RWPE1 (cell line): Measurements from ENCODE around the gene PDE4B.

ENCODE experiments used
- CTCF ChIA-PET: fragments of 350-600 bp; sonication (Branson Sonifier 250); formaldehyde crosslinking; extraction: SDS; loops from one replicate; lab custom pipeline; 2021; lab: Yijun Ruan, JAX
- POLR2A ChIA-PET: fragments of 400-600 bp; formaldehyde crosslinking; extraction: SDS; loops from one replicate; lab custom pipeline; 2020; ENCODE audit warnings: antibody characterized with exemption; ENCODE audit not compliant: low non-redundant PET; lab: Yijun Ruan, JAX
- DNase-seq: peaks from one replicate; pipeline ENCODE4 v3.0.0; 2012; ENCODE audit warnings: low spot score
- H3K27ac ChIP-seq: fragments of 450-650 bp; 2 replicates; pipeline ENCODE4 v1.5.1; 2017
- TF ChIP-seq, protein P1 (sequence below): fragments of 450-650 bp; conservative IDR thresholded peaks from 2 replicates; pipeline ENCODE4 v1.5.1; 2017; ENCODE audit warnings: low read depth, mild to moderate bottlenecking

Gene PDE4B

DNA sequence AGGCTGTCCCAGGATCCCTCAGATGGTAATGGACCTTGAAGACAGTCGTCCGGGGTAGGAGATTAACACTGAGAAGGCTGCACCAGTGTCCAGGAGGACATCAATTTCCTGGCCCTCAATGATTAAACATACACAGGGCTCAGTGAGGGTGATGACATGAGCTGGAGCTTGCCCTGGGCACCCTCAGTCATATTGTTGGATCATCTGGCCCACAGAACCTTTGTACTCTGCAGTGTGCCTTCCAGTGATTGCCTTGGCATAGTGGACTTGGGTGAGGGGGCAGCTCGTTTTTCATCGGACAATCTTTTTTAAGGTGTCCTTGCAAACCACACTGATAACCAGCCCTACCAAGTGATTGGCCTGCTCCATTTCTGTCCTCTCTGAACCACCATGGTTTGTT lies 630.1 kb downstream of the PDE4B start:
- H3K27ac ChIP-seq: no peak overlapping the region
- ChIA-PET CTCF (no interaction called here), POLR2A (no interaction called here)
- DNase-seq: no peak
- TF ChIP-seq, protein P1, sequence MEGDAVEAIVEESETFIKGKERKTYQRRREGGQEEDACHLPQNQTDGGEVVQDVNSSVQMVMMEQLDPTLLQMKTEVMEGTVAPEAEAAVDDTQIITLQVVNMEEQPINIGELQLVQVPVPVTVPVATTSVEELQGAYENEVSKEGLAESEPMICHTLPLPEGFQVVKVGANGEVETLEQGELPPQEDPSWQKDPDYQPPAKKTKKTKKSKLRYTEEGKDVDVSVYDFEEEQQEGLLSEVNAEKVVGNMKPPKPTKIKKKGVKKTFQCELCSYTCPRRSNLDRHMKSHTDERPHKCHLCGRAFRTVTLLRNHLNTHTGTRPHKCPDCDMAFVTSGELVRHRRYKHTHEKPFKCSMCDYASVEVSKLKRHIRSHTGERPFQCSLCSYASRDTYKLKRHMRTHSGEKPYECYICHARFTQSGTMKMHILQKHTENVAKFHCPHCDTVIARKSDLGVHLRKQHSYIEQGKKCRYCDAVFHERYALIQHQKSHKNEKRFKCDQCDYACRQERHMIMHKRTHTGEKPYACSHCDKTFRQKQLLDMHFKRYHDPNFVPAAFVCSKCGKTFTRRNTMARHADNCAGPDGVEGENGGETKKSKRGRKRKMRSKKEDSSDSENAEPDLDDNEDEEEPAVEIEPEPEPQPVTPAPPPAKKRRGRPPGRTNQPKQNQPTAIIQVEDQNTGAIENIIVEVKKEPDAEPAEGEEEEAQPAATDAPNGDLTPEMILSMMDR: no peak
